ENCODE results near the gene SEL1L2. TPM values are rescaled to one million over a fixed set of nuclear protein-coding genes. Genes with fewer than 3 reads are reported as not detected.

SEL1L2 gene
- total RNA-seq, 1 donor from 2014 or later, result not detected

DNA sequence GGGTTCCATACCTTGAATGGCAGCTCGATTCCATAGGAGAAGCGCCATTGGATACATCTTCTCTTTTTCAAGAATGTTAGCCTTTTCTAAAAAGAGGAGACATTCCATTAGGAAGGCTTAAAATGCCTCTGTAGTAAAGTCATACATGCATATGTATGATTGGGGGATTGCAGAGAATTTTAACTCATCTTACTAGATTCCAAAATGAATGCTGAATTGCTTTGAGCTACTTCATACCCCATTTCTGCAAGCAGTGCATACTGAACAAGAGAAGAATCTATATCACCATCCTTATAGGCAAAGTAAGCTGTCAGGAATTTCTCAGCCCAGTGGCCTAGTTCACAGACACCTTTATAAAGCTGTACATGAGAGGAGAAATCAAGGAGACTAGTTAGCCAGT is 125.3 kb downstream of the SEL1L2 start:
- H3K27ac Mint-ChIP-seq (ENCODE audit: unreplicated experiment), result no peak overlapping the region
- TF ChIP-seq, protein P1, sequence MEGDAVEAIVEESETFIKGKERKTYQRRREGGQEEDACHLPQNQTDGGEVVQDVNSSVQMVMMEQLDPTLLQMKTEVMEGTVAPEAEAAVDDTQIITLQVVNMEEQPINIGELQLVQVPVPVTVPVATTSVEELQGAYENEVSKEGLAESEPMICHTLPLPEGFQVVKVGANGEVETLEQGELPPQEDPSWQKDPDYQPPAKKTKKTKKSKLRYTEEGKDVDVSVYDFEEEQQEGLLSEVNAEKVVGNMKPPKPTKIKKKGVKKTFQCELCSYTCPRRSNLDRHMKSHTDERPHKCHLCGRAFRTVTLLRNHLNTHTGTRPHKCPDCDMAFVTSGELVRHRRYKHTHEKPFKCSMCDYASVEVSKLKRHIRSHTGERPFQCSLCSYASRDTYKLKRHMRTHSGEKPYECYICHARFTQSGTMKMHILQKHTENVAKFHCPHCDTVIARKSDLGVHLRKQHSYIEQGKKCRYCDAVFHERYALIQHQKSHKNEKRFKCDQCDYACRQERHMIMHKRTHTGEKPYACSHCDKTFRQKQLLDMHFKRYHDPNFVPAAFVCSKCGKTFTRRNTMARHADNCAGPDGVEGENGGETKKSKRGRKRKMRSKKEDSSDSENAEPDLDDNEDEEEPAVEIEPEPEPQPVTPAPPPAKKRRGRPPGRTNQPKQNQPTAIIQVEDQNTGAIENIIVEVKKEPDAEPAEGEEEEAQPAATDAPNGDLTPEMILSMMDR (IDR thresholded peaks at IDR 0.05), result no peak
- no peaks in the 10 kb centered on the region for H3K4me1 Mint-ChIP-seq (ENCODE audit: unreplicated experiment)

DNA sequence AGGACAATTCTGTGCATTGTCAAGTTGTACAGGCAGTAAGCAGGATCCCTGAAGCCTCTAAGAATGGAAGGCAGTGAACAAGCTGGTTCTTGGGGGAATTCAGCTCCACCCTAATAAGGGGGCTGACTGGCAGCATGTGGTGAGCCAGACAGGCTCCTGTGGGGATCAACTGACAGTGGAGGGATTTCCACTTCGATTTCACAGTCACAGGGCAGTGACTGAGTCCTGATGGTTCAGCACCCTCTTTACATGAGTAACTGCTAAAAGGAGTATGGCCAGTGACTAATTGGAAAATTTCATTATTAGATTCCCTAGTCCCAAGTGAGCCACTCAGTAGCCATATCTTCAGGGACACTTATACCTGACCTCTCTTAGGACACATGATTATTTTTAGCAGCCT is 127.2 kb downstream of the SEL1L2 start:
- TF ChIP-seq, protein P1 (IDR thresholded peaks at IDR 0.05), result no peak
- Mint-ChIP-seq H3K36me3 (ENCODE audit: unreplicated experiment) (no peaks in the 10 kb centered on the region), H3K27me3 (ENCODE audit: unreplicated experiment) (no peaks in the 10 kb centered on the region), H3K9me3 (ENCODE audit: unreplicated experiment) (peaks cover 10% of the 10 kb centered on the region), H3K4me1 (ENCODE audit: unreplicated experiment) (no peaks in the 10 kb centered on the region), H3K4me3 (ENCODE audit: unreplicated experiment) (no peak overlapping the region), H3K27ac (ENCODE audit: unreplicated experiment) (no peak overlapping the region)
- no peak for DNase-seq (ENCODE audit: extremely low spot score, unreplicated experiment)

More for the DNA sequence above, 125.3 kb downstream of the SEL1L2 start:
- Mint-ChIP-seq H3K27me3 (ENCODE audit: unreplicated experiment) (no peaks in the 10 kb centered on the region), H3K4me3 (ENCODE audit: unreplicated experiment) (no peak overlapping the region), H3K36me3 (ENCODE audit: unreplicated experiment) (no peaks in the 10 kb centered on the region), H3K9me3 (ENCODE audit: unreplicated experiment) (peaks cover 7% of the 10 kb centered on the region)
- no peak for DNase-seq (ENCODE audit: extremely low spot score, unreplicated experiment)

DNA sequence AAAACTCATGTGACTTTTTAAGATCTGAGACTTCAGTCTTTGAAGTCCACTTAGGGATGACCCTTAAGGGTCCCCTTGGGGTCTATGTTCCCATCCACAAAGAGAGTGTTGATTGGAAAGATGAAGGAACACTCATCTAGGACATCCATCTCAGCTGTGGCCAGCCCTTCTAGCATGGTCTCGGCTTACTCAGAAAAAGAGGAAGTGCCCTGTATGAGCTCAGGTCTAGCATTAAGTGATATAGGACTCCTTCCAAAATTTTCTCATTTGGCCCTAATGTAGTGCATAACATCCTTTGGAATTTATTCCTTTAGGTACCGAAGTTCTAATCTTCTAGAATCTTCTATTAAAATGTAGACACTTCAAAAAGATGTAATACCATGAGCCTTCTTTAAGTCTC is 128.2 kb downstream of the SEL1L2 start:
- Mint-ChIP-seq H3K27ac (ENCODE audit: unreplicated experiment) (no peak overlapping the region), H3K4me1 (ENCODE audit: unreplicated experiment) (no peaks in the 10 kb centered on the region), H3K27me3 (ENCODE audit: unreplicated experiment) (no peaks in the 10 kb centered on the region), H3K9me3 (ENCODE audit: unreplicated experiment) (peaks cover 10% of the 10 kb centered on the region), H3K4me3 (ENCODE audit: unreplicated experiment) (no peak overlapping the region), H3K36me3 (ENCODE audit: unreplicated experiment) (no peaks in the 10 kb centered on the region)
- TF ChIP-seq, protein P1 (IDR thresholded peaks at IDR 0.05), result no peak
- no peak for DNase-seq (ENCODE audit: extremely low spot score, unreplicated experiment)

DNA sequence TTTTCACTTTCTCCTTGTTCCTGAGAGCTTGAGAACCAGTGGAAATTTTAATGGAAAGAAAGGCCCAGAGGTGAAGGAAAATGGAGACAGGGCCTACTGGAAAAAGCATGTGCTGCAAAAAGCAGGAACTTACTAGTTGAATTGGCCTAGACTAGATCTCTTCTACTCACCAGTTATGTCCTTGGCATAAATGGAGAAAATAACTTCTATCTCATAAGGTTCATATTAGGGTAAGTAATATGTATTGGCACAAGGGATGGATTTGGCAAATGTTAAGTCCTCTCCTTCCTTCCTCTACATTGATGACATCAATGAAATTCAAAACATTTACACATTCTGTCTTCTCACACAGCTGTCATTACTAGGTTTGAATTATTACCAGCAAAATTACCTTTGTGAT is 131.5 kb downstream of the SEL1L2 start:
- peaks cover 4% of the 10 kb centered on the region for H3K27me3 Mint-ChIP-seq (ENCODE audit: unreplicated experiment)
- H3K4me3 Mint-ChIP-seq (ENCODE audit: unreplicated experiment), result no peak overlapping the region
- no peak overlapping the region for H3K27ac Mint-ChIP-seq (ENCODE audit: unreplicated experiment)
- no peak for DNase-seq (ENCODE audit: extremely low spot score, unreplicated experiment)
- no peaks in the 10 kb centered on the region for H3K4me1 Mint-ChIP-seq (ENCODE audit: unreplicated experiment)
- TF ChIP-seq, protein P1 (IDR thresholded peaks at IDR 0.05), result no peak
- H3K9me3 Mint-ChIP-seq (ENCODE audit: unreplicated experiment), result peaks cover 10% of the 10 kb centered on the region
- no peaks in the 10 kb centered on the region for H3K36me3 Mint-ChIP-seq (ENCODE audit: unreplicated experiment)

DNA sequence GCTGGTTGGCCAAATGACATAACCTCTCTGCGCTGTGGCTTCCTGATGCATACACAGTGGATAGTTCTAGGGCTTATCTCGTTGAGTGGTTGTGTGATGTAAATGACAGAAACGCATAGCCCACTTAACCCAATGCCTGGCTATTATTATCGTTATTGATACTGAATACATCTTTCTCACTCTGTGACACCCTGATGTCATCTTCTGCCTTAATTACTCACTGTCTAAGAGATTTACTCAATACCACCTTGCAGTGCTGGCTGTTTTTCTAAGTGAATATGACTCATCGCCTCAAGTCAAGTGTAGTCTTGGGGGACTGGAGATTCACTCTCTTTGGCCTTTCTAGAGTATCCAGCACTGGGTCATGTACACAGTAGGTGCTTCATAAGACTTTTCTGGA is 132.0 kb downstream of the SEL1L2 start:
- no peak overlapping the region for H3K4me3 Mint-ChIP-seq (ENCODE audit: unreplicated experiment)
- DNase-seq (ENCODE audit: extremely low spot score, unreplicated experiment), result no peak
- H3K27ac Mint-ChIP-seq (ENCODE audit: unreplicated experiment), result no peak overlapping the region

More for the DNA sequence above, 132.0 kb downstream of the SEL1L2 start:
- no peaks in the 10 kb centered on the region for H3K36me3 Mint-ChIP-seq (ENCODE audit: unreplicated experiment)
- no peaks in the 10 kb centered on the region for H3K4me1 Mint-ChIP-seq (ENCODE audit: unreplicated experiment)
- TF ChIP-seq, protein P1 (IDR thresholded peaks at IDR 0.05), result no peak
- H3K27me3 Mint-ChIP-seq (ENCODE audit: unreplicated experiment), result peaks cover 4% of the 10 kb centered on the region
- peaks cover 10% of the 10 kb centered on the region for H3K9me3 Mint-ChIP-seq (ENCODE audit: unreplicated experiment)
